DOHH2 (cell line): ENCODE measurements around the gene PAQR4.

Experiments used
- H3F3A ChIP-seq: fragments of 200-600 bp; sonication (generic), shearing (Covaris generic); 2 replicates; pipeline ENCODE4 v1.6.0; 2016; ENCODE audit warnings: antibody characterized with exemption, mild to moderate bottlenecking; ENCODE audit not compliant: control insufficient read depth, insufficient read depth
- H3K27ac ChIP-seq: fragments of 200-600 bp; sonication (generic); 2 replicates; pipeline ENCODE4 v1.5.1; 2014; ENCODE audit warnings: low read depth, mild to moderate bottlenecking, low read length, moderate library complexity
- H3K27me3 ChIP-seq: fragments of 200-600 bp; sonication (generic); 2 replicates; pipeline ENCODE4 v1.6.1; 2014; ENCODE audit warnings: mild to moderate bottlenecking, low read length, mixed read lengths; ENCODE audit not compliant: control insufficient read depth
- H3K36me3 ChIP-seq: fragments of 200-600 bp; sonication (generic); 2 replicates; pipeline ENCODE4 v1.6.1; 2014; ENCODE audit warnings: mild to moderate bottlenecking, low read length, moderate library complexity, mixed read lengths; ENCODE audit not compliant: control insufficient read depth
- H3K4me1 ChIP-seq: fragments of 200-600 bp; sonication (generic); 2 replicates; pipeline ENCODE4 v1.6.1; 2014; ENCODE audit warnings: mild to moderate bottlenecking, low read length, mixed read lengths; ENCODE audit not compliant: control insufficient read depth
- H3K4me2 ChIP-seq: fragments of 200-600 bp; sonication (generic); 2 replicates; pipeline ENCODE4 v1.6.0; 2014; ENCODE audit warnings: mild to moderate bottlenecking, low read length, moderate library complexity
- H3K4me3 ChIP-seq: fragments of 200-600 bp; sonication (generic); 2 replicates; pipeline ENCODE4 v1.5.1; 2014; ENCODE audit warnings: mild to moderate bottlenecking, low read length, mixed read lengths
- H3K79me2 ChIP-seq: fragments of 200-600 bp; sonication (generic); 2 replicates; pipeline ENCODE4 v1.6.1; 2014; ENCODE audit warnings: mild to moderate bottlenecking, low read length, mixed read lengths; ENCODE audit not compliant: control insufficient read depth
- H3K9me2 ChIP-seq: fragments of 200-600 bp; sonication (generic); replicated peaks from 2 replicates; pipeline ENCODE4 v1.6.1; 2014; ENCODE audit warnings: mild to moderate bottlenecking, low read length, mixed read lengths; ENCODE audit not compliant: control insufficient read depth
- H3K9me3 ChIP-seq: fragments of 200-600 bp; sonication (generic); 2 replicates; pipeline ENCODE4 v1.6.1; 2014; ENCODE audit warnings: antibody characterized with exemption, low read length, mixed read lengths; ENCODE audit not compliant: control insufficient read depth, insufficient read depth
- H4K20me1 ChIP-seq: fragments of 200-600 bp; sonication (generic); 2 replicates; pipeline ENCODE4 v1.6.0; 2014; ENCODE audit warnings: low read depth, mild to moderate bottlenecking, antibody characterized with exemption, low read length, moderate library complexity; ENCODE audit not compliant: control insufficient read depth, insufficient read depth
- EZH2phosphoT487 ChIP-seq: fragments of 200-600 bp; sonication (generic); IDR thresholded peaks from 2 replicates; pipeline ENCODE4 v1.6.1; 2017; ENCODE audit warnings: borderline replicate concordance, mild to moderate bottlenecking, antibody characterized with exemption, low read length, moderate library complexity, mixed read lengths
- TF ChIP-seq, protein P1 (sequence below): fragments of 200-600 bp; sonication (generic); IDR thresholded peaks from one replicate; pipeline ENCODE4 v1.5.1; 2014; ENCODE audit warnings: antibody characterized with exemption, mild to moderate bottlenecking, low read depth, low read length; ENCODE audit not compliant: poor library complexity, severe bottlenecking

PAQR4 gene

GRCh38 chr16:2971134-2971984 is 2.2 kb downstream of the PAQR4 start:
- Histone ChIP-seq H3K27ac (0 out of 2 replicates have a peak overlapping the region, but pooled peaks have one; percentile 96), H3K79me2 (peaks cover 53% of the 10 kb centered on the region), H3F3A (peaks cover 20% of the 10 kb centered on the region), H3K27me3 (no peaks in the 10 kb centered on the region), H4K20me1 (peaks cover 10% of the 10 kb centered on the region), H3K4me3 (peak overlapping the region; percentile 92), H3K9me2 (no peaks in the 10 kb centered on the region), H3K36me3 (peaks cover 80% of the 10 kb centered on the region), H3K4me2 (peak overlapping the region; percentile 97), H3K9me3 (no peaks in the 10 kb centered on the region), H3K4me1 (peaks cover 54% of the 10 kb centered on the region)
- TF ChIP-seq EZH2phosphoT487: no peak
- TF ChIP-seq, protein P1, sequence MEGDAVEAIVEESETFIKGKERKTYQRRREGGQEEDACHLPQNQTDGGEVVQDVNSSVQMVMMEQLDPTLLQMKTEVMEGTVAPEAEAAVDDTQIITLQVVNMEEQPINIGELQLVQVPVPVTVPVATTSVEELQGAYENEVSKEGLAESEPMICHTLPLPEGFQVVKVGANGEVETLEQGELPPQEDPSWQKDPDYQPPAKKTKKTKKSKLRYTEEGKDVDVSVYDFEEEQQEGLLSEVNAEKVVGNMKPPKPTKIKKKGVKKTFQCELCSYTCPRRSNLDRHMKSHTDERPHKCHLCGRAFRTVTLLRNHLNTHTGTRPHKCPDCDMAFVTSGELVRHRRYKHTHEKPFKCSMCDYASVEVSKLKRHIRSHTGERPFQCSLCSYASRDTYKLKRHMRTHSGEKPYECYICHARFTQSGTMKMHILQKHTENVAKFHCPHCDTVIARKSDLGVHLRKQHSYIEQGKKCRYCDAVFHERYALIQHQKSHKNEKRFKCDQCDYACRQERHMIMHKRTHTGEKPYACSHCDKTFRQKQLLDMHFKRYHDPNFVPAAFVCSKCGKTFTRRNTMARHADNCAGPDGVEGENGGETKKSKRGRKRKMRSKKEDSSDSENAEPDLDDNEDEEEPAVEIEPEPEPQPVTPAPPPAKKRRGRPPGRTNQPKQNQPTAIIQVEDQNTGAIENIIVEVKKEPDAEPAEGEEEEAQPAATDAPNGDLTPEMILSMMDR: peak; percentile 57

DNA sequence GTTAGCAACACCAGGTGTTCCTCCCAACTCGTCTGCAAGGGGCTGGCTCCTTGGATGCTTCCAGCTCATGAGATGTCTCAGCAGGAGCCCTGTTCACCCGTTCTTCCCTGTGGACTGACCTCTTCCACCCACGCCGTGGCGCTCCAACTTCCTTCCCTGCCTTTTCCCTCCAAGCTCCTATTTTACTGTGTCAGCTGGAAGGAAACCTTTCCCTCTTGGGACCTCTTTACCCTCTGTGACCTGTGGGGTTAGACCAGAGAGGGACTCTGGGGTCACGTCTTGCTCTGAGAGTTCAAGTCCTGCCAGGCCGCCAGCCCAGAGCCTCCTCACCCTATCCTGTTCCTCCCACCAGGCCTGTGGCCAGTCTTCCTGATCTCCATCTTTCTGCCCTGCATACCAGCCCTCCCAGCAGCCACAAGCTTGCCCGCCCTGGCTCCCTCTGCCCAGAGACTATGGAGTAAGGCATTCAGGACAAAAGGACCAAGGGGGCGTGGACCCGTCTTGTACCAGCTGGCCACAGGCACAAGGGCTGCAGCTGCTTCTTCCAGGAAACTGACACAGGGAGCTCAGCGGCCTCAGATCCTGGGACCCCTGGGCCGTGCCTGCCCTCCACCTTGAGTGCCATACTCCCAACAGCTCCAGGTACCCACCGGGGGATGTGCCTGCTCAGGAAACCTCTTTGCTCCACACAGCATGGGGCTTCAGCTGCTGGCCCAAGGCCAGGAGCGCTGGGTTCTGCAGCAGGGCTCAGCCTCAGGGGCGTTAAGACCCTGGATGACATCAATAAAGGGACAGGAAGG is 3.0 kb downstream of the PAQR4 start:
- H3K36me3 ChIP-seq: peaks cover 86% of the 10 kb centered on the region

DNA sequence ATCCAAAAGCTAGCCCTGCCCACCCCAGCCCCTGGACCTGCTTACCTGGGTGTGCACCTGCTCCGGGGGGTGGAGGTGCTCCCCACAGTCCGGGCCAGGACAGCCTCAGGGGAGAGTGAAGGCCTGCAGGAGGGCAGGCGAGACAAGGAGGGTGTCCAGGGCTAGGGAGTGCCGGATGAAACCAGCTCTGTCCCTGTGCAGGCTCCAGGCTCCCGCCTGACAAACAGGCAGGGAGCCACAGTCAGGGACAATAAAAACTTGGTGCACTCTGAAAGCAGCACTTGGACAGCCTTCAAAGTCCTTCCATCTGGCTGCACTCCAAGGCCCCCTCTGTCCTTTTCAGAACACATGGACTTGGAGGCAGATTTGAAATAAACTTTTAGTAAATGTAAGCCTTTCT is 3.9 kb downstream of the PAQR4 start:
- peaks cover 20% of the 10 kb centered on the region for H3F3A ChIP-seq
- H3K9me3 ChIP-seq: no peaks in the 10 kb centered on the region
- H3K27ac ChIP-seq: no peak overlapping the region
- H3K36me3 ChIP-seq: peaks cover 86% of the 10 kb centered on the region
- no peaks in the 10 kb centered on the region for H3K9me2 ChIP-seq
- H3K79me2 ChIP-seq: peaks cover 66% of the 10 kb centered on the region
- peak overlapping the region; percentile 97; the same call in 1 of the 2 replicates for H3K4me2 ChIP-seq
- H3K4me3 ChIP-seq: no peak overlapping the region
- peaks cover 16% of the 10 kb centered on the region for H4K20me1 ChIP-seq
- peaks cover 50% of the 10 kb centered on the region for H3K4me1 ChIP-seq
- TF ChIP-seq, protein P1: no peak
- TF ChIP-seq EZH2phosphoT487: no peak
- no peaks in the 10 kb centered on the region for H3K27me3 ChIP-seq

More for the DNA sequence above, 3.0 kb downstream of the PAQR4 start:
- no peak for TF ChIP-seq EZH2phosphoT487
- Histone ChIP-seq H3K27me3 (no peaks in the 10 kb centered on the region), H3F3A (peaks cover 20% of the 10 kb centered on the region), H3K4me3 (peak overlapping the region; percentile 92; the same call in 1 of the 2 replicates), H3K9me2 (no peaks in the 10 kb centered on the region), H3K79me2 (peaks cover 60% of the 10 kb centered on the region), H3K27ac (0 out of 2 replicates have a peak overlapping the region, but pooled peaks have one; percentile 14), H3K4me2 (peak overlapping the region; percentile 97), H3K9me3 (no peaks in the 10 kb centered on the region), H3K4me1 (peaks cover 50% of the 10 kb centered on the region), H4K20me1 (peaks cover 10% of the 10 kb centered on the region)
